GM21381 (cell line): ENCODE measurements around the gene LONRF2.

Experiments
- ATAC-seq: cut with Tn5 transposase; IDR thresholded peaks from one replicate; pipeline ENCODE4 v1.9.1; 2021; ENCODE audit warnings: mild to moderate bottlenecking, moderate library complexity; ENCODE audit not compliant: unreplicated experiment

Gene LONRF2

DNA sequence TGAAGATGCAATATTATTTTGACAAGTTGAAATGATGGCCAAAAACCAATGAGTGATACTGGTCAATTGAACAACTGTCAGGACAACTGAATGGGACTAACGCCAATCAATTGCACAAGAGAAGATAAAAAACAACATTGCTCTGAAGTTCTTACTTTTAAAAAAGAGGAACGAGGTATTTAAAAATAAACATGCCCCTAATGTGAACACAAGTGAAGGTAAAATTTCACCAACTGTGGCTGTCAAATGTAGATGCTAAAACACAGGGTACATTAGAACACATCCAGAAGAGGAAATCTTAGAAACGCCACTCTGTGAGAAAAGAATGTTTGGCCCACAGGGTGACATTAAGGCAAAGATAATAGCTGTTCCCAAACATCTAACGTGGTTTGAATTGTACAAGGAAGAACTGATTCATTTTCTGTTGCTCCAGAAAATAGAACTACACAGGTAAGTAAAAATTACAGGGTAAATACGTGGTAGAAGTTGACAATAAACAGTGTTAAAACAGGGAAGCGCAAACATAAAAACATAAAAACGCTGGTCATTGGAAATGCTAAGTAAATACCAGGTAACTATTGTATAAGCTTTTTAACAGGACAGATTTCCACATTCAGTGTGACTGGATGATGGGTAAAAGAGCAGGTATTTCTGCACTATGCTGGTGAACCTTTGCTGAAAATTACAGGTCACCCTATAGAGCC, 20.3 kb downstream of the LONRF2 start:
- no peak for ATAC-seq

DNA sequence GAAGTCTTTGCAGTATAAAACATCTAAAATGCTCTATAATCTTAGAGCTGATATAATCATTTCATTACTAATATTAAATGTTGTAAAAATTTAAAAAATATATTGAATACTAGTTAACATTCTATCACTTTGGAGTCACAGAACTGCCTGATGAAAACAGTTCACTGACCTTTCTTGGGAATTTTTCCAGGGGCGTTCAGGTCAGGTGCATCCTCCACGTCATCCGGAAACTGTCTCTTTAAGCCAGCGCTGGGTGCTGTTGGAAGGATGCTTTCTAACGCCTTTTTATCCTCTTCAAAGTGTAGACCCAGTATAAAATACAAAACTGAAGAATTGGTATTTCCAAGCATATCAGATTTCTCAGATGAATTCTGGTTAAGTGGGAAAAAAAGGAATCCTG, 22.8 kb downstream of the LONRF2 start:
- no peak for ATAC-seq

DNA sequence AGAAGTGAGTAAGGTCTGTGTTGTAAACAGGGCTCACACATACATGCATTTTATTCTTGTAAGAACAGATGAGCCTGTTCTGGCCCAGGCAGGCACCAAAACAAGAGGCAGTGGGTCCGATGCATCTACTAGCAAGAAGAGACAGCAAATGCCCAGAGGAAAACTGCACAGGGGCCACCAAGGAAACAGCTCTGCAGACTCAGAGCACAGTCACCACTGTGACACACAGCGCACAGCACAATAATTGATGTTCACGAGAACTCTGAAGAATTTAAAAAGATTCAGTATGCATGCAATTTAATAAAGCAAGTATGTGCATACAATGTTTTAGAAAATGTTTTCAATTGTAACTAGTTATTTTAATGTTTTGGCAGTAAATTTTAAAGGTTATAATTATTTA, 24.8 kb downstream of the LONRF2 start:
- no peak for ATAC-seq

DNA sequence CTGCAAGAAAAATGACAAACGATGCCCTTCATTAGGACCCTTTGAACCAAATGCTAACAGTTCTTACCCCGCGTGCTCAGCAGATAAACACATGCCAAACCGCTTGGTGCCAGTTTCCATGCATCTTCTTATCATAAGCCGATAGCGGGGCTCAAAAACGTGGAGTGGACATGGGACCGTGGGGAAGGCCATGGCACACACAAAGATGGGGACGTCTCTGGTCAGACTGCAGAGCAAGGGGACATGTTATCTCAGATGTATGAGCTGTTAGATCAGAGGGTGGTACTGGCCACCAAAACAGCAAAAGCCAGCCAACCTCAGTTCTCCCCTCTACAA, 28.2 kb downstream of the LONRF2 start:
- no peak for ATAC-seq

DNA sequence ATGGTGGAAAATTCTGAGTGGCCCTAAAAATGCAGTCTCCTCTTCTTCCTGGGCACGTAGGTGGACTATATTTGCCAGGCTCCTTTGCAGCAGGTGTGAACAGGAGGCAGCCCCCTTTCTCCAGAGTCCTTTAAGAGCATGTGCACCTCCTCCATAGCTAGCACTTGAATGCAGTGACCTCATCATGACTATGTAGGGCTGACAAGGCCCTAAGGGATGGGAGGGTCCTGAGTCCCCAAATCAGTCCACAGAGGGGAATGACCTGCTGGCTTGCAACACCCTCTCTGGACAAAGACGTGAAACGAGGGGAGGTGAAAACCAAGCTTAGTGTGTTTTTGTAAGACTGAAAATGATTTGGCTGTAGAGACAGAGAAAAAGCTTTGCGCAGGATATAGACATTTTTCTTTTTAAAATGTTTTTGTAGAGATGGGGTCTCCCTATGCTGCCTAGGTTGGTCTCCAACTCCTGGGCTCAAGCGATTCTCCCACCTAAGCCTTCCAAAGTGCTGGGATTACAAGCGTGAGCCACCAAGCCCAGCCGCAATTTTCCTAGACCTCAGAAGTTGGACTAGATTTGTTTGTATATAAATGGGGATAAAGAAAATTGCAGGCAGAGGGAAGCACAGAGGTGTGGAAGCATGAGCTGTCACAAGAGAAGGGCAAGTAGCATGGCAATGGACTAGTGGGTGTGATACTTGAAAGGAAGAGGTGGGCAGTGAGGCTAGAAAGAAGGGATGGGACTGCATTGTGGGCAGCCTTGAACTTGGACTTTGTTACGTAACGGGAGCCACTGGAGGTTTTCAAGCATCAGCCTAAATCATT, 28.8 kb downstream of the LONRF2 start:
- ATAC-seq, result no peak

DNA sequence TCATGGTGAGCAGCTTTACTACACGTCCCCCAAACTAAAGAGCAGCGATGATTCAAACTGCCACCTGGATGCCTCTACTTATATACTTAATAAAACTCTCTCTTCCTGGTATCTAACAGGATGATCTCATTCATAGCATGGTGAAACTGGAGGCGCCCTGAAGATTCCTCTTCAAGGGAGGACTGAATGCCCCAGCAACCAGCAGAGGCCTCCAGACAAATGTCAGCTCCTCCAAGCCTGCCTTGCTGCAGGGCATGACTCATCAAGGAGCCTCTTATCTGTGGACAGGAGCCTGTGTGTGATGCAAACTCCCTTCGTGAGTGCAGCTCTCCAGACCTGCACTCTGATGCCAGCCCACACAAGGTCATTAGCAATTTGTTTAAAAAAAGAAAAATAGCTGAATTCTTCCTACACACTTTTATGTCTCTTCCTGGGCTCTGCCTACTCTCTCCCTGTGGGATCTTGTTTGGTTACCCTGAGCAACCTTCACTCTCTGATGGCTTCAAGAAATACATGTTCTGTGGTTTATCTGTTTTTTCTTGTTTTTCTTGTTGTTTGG, 30.2 kb downstream of the LONRF2 start:
- ATAC-seq, result no peak

- no peak for ATAC-seq
Observed at GRCh38 chr2:100291152-100291970, 30.9 kb downstream of the LONRF2 start.

- ATAC-seq, result no peak
Observed at GRCh38 chr2:100290718-100291151, 31.6 kb downstream of the LONRF2 start.

DNA sequence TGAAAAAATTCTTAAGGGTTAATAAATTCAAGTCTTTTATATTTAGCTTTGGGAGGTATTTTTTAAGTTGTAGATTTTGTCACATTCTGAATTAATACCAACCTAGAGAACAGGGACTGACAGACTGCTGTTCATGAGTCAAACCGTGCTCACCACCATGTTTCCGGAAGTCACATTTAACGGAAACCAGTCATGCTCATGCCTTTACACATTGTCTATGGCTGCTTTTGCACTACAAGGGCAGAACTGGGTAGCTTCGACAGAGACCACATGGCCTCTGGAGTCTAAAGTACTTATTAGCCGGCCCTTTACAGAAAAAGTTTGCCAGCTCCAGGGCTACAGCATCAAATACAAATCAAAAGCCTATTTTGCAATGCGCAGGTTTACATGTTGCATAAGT, 33.3 kb downstream of the LONRF2 start:
- ATAC-seq, result no peak

- no peak for ATAC-seq
Observed at GRCh38 chr2:100286318-100286717, 36.0 kb downstream of the LONRF2 start.

GRCh38 chr2:100285691-100286090, 36.6 kb downstream of the LONRF2 start:
- no peak for ATAC-seq

DNA sequence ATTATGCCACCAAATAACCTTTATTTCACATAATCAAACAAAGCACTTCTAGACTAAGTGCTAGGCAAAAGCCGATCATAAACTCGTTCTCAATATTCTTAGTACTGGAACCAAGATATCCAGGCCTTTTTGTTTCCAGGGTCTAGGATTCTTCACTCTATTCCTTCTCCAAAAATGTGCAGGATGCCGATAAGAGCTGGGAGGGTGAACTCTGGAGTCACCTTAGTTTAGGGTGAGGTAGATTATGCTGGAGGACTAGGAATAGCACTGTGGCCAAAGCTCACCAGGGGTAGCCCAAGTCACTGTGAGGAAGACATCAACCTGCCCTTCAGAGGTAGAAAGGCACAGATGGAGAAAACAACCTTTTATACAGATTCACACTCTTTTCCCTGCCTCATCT, 37.3 kb downstream of the LONRF2 start:
- no peak for ATAC-seq

DNA sequence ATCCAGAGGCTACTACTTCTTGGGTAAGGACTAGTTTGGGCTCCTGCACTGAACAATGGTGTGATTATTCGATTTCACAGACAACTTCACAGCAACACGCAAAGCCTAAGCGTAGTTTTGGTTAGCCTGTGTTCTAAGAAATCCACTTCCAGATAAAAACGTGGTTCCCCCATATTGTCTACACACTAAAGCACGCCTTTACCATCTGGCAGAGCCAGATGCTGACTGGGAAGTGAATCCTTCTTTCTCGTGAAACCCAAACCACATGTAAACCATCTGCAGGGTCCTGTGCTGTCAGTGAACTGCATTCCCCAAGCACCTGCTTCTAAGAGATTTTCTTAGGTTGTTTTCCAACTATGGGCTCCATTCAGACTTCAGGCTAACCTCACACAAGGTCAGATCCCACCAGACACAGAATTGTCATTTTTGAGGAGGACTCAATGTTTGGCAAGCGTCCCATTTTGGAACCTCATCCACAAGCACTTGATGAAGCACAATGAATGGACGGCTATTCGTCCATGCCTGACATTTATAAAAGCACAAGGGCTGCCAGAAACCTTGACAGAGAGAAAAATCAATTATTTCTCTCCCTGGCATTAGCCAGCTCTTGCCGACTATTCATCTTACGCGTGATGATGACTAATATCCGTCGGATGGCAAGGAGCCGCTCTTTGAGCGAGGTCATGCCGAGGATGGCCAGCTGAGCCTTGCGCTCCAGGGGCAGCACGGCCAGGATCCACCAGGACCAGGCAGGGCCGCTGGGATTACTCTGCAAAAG, 38.4 kb downstream of the LONRF2 start:
- ATAC-seq, result no peak

DNA sequence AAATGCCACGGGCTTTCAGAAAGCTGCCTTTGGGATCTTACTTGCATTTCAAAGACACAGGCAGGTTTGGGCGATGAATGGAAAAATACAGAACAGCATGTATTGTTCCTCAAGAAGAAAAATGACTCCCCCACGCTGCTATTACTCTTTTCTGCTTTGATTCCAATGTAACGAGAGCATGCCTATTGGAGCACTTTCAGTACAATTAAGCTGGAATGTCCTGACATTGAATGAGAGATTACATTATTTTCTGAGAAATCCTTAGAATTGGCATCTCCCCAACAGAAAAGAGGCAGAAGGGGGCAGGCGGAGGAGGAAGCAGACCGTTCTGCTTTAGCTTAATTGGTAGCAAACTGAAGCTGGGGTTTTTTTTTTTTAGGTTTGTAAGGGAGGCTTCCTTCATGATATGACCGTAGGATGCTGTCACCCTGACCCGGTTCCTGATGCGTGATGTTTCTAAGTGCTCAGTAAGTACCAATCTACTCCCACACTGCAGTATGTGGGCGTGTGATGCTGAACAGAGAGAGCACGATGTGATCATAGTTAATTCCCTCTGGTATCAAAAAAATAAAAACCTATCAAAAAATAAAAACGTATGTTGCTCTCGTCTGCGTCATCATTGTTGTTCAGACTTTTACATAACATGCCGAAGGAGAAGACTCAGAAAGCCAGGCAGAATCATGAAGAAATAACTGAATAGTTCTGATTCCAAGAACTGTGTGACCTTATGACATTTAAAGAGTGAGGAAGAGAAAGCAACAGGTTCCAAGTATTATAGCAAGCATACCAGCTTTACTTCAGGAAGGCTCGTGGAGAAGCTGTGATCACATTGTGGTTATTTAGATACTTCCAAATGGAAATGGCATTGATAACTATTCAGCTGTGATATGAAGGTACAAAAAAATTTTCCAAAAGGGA, 40.5 kb downstream of the LONRF2 start:
- ATAC-seq, result no peak

DNA sequence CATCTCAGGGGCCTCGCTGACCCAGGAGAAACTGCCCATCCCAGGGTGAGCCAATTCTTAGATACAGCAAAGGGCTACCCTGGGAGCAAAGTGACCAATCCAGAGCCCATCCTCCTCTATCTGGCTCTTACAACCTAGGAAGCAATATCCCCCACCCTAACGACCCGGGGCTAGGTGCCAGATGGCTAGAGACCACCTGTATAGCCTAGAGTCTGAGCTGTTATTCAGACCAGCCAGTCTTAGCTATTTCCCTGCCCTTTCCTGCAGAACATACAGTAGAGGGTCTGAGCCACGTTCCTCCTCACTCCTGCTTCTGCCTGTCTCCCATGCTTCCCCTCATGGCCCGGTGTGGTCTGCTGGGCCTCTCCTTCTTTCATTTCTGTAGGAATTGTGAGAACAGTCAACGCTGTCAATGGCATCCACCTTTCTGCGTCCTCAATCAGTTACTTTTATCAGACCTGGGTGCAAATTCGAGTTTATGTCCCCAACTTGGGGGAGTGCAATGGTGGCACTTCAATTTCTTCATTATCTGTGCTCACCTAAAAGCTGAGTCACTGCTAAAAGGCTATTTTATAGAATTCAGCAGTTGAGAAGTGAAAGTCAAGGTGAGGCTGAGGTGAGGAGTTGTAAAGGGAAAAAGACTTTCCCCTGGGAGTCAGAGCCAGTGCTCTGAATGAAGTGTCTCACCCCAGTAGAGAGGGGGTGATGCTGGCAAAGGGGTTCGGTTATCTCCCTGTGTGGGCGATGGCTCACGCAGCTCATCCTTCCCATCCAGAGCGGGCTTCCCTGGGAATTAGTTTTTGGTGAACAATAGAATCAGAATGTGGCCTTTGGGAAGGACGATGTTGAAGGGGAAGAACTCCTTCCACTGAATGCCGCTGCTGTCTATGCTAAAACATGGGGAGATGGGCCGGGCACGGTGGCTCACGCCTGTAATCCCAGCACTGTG, 42.4 kb downstream of the LONRF2 start:
- ATAC-seq, result no peak

- no peak for ATAC-seq
Observed at GRCh38 chr2:100278986-100279385, 43.3 kb downstream of the LONRF2 start.

DNA sequence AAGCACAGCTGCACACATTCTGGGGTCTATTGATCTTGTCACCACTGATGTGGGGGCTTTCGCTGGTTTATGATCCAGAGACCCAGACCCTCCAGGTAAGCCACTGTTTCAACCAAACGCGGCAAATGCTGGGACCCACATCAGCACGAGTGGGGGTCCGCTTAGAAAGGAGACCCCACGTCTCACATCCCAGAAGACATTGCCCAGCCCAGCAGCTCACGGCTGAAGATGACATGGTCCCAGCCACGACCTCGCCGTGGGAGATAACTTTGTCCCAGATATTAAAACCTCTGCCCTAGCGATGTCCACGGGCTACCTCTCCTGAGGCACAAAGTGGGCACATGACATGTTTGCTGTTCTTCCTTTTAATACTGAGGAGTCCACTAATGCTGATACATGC, 43.8 kb downstream of the LONRF2 start:
- no peak for ATAC-seq

GRCh38 chr2:100277540-100278207, 44.6 kb downstream of the LONRF2 start:
- ATAC-seq, result no peak
